Keratinocyte (primary cell): ENCODE results near the gene IRAK2. TPM values are rescaled to one million over a fixed set of nuclear protein-coding genes. Genes with fewer than 3 reads are reported as not detected.

Experiments
- DNase-seq: peaks from one replicate; pipeline ENCODE4 v3.0.0-alpha.2; 2011; ENCODE audit warnings: low read depth, missing footprints, low spot score
- FAIRE-seq: peaks from 2 replicates; lab custom pipeline; 2011; peaks lifted over from hg19 to GRCh38; lab: Jason Lieb, UNC
- H2AFZ ChIP-seq: 2 replicates; pipeline ENCODE4 v1.6.0; 2012; ENCODE audit warnings: low read length, control low read depth, inconsistent platforms; ENCODE audit not compliant: control insufficient read depth
- H3K27ac ChIP-seq: 2 replicates; pipeline ENCODE4 v1.5.1; 2011; ENCODE audit warnings: low read length; ENCODE audit not compliant: control insufficient read depth, insufficient read depth
- H3K27me3 ChIP-seq: 3 replicates; pipeline ENCODE4 v1.6.0; 2011; ENCODE audit warnings: low read length; ENCODE audit not compliant: control insufficient read depth, insufficient read depth; ENCODE audit errors: extremely low read depth
- H3K36me3 ChIP-seq, 2 experiments: 2 replicates in 1 of 2; 3 replicates in 1 of 2; pipeline ENCODE4 v1.5.1; 2011; ENCODE audit warnings: low read length in 2 of 2, mild to moderate bottlenecking in 1 of 2; ENCODE audit not compliant: control insufficient read depth in 2 of 2, insufficient read depth in 2 of 2; ENCODE audit errors: extremely low read depth in 1 of 2
- H3K4me1 ChIP-seq: 3 replicates; pipeline ENCODE4 v1.5.1; 2011; ENCODE audit warnings: low read length; ENCODE audit not compliant: control insufficient read depth, insufficient read depth; ENCODE audit errors: extremely low read depth
- H3K4me2 ChIP-seq: 3 replicates; pipeline ENCODE4 v1.6.0; 2011; ENCODE audit warnings: low read depth, low read length; ENCODE audit not compliant: control insufficient read depth, insufficient read depth; ENCODE audit errors: extremely low read depth
- H3K4me3 ChIP-seq, 3 experiments: fragments of 200-600 bp in 1 of 3; sonication (generic) in 1 of 3; 2 replicates in 2 of 3; 3 replicates in 1 of 3; pipeline ENCODE4 v1.5.1; 2011 to 2016; ENCODE audit warnings: low read length in 3 of 3, mild to moderate bottlenecking in 3 of 3, control low read depth in 2 of 3, inconsistent platforms in 1 of 3, low read depth in 1 of 3, mixed read lengths in 1 of 3, mixed run types in 1 of 3, moderate library complexity in 1 of 3; ENCODE audit not compliant: control insufficient read depth in 2 of 3, insufficient read depth in 2 of 3; ENCODE audit errors: extremely low read depth in 1 of 3
- H3K79me2 ChIP-seq: 2 replicates; pipeline ENCODE4 v1.6.0; 2012; ENCODE audit warnings: low read length; ENCODE audit not compliant: control insufficient read depth, insufficient read depth
- H3K9ac ChIP-seq: 3 replicates; pipeline ENCODE4 v1.6.0; 2011; ENCODE audit warnings: low read length; ENCODE audit not compliant: control insufficient read depth, insufficient read depth; ENCODE audit errors: extremely low read depth
- H3K9me1 ChIP-seq: 3 replicates; pipeline ENCODE4 v1.6.0; 2011; ENCODE audit warnings: low read length; ENCODE audit not compliant: control insufficient read depth, insufficient read depth; ENCODE audit errors: extremely low read depth
- H3K9me3 ChIP-seq: 2 replicates; pipeline ENCODE4 v1.5.1; 2012; ENCODE audit warnings: low read depth, low read length; ENCODE audit not compliant: control insufficient read depth
- H4K20me1 ChIP-seq: 3 replicates; pipeline ENCODE4 v1.6.0; 2011; ENCODE audit warnings: low read length; ENCODE audit not compliant: control insufficient read depth, insufficient read depth; ENCODE audit errors: extremely low read depth
- CTCF ChIP-seq, 3 experiments: IDR thresholded peaks in 1 of 3; conservative IDR thresholded peaks in 1 of 3; optimal IDR thresholded peaks in 1 of 3; 2 replicates in 2 of 3; 3 replicates in 1 of 3; pipeline versions ENCODE3 to v1.5.1; 2011; ENCODE audit warnings: low read length in 3 of 3, mild to moderate bottlenecking in 3 of 3, moderate library complexity in 2 of 3, control low read depth in 1 of 3, inconsistent platforms in 1 of 3; ENCODE audit not compliant: insufficient read depth in 2 of 3; ENCODE audit errors: extremely low read depth in 1 of 3
- EZH2 ChIP-seq: IDR thresholded peaks from one replicate; pipeline ENCODE4 v1.6.1; 2012; ENCODE audit warnings: inconsistent platforms, mild to moderate bottlenecking, low read length, moderate library complexity
- dilution Hi-C: fragments of 300-500 bp; cut with MboI; formaldehyde crosslinking; loops from one replicate; pipeline ENCODE4 v1.7.0; 2020; ENCODE audit warnings: low sequenced_read_pairs; ENCODE audit not compliant: extremely low pct_ligation_motif_present
- polyA plus RNA-seq, 5 experiments: library from polyadenylated mRNA; depleted of rRNA in 3 of 5; stranded (reverse) in 3 of 5; stranded (forward) in 1 of 5; unstranded in 1 of 5; fragments of >200 nt; gene quantifications; 1 replicate in 1 of 5; 2 replicates in 3 of 5; 3 replicates in 1 of 5; pipeline versions ENCODE4 v1.2.1 to v1.2.3, GENCODE V29; 2011 to 2012; ENCODE audit warnings: missing spikeins in 2 of 5, low read depth in 1 of 5, low replicate concordance in 1 of 5

IRAK2 gene
- polyA plus RNA-seq, 1 donor (not counting 4 experiments of a cell fraction or from before 2014, with no cell fraction given), result 3.5 TPM

GRCh38 chr3:10272977-10273376 is 108.3 kb downstream of the IRAK2 start:
- peaks cover 61% of the 10 kb centered on the region for H3K79me2 ChIP-seq
- dilution Hi-C loops, result no loop called here

GRCh38 chr3:10273702-10274305 is 109.1 kb downstream of the IRAK2 start:
- no peak overlapping the region for H3K27ac ChIP-seq
- no peak for TF ChIP-seq CTCF (optimal IDR thresholded peaks at IDR 0.05 in 1 of 3, IDR thresholded peaks at IDR 0.05 in 1 of 3, conservative IDR thresholded peaks at IDR 0.05 in 1 of 3; ENCODE audit: extremely low read depth in 1 of 3, insufficient read depth in 2 of 3, low read length in 3 of 3)
- no peak for TF ChIP-seq EZH2
- no peaks in the 10 kb centered on the region for H3K4me1 ChIP-seq
- no peak overlapping the region for H3K4me2 ChIP-seq
- no peak for DNase-seq
- H3K79me2 ChIP-seq, result peaks cover 55% of the 10 kb centered on the region
- H3K36me3 ChIP-seq, result peaks cover 22 to 29% of the 10 kb centered on the region in 2 experiments
- H3K27me3 ChIP-seq, result no peaks in the 10 kb centered on the region
- no peaks in the 10 kb centered on the region for H3K9me1 ChIP-seq
- H4K20me1 ChIP-seq, result peaks cover 3% of the 10 kb centered on the region
- no peak overlapping the region for H2AFZ ChIP-seq
- no peak for FAIRE-seq
- H3K9me3 ChIP-seq, result no peaks in the 10 kb centered on the region
- H3K9ac ChIP-seq, result no peak overlapping the region
- dilution Hi-C loops, result no loop called here
- H3K4me3 ChIP-seq, result no peak overlapping the region

More at GRCh38 chr3:10272977-10273376, 108.3 kb downstream of the IRAK2 start:
- no peak overlapping the region for H3K9ac ChIP-seq
- TF ChIP-seq CTCF (optimal IDR thresholded peaks at IDR 0.05 in 1 of 3, IDR thresholded peaks at IDR 0.05 in 1 of 3, conservative IDR thresholded peaks at IDR 0.05 in 1 of 3; ENCODE audit: extremely low read depth in 1 of 3, insufficient read depth in 2 of 3, low read length in 3 of 3), result no peak
- no peak for TF ChIP-seq EZH2
- FAIRE-seq (no peak), DNase-seq (no peak)
- no peaks in the 10 kb centered on the region for H3K9me3 ChIP-seq
- H3K4me2 ChIP-seq, result no peak overlapping the region
- H3K27ac ChIP-seq, result no peak overlapping the region
- H3K4me1 ChIP-seq, result no peaks in the 10 kb centered on the region
- H2AFZ ChIP-seq, result no peak overlapping the region
- peaks cover 3% of the 10 kb centered on the region for H4K20me1 ChIP-seq
- H3K9me1 ChIP-seq, result no peaks in the 10 kb centered on the region
- H3K4me3 ChIP-seq, result no peak overlapping the region
- no peaks in the 10 kb centered on the region for H3K27me3 ChIP-seq
- H3K36me3 ChIP-seq, result peaks cover 18 to 26% of the 10 kb centered on the region in 2 experiments
